ENCODE measurements around the gene SKOR2.

The SKOR2 gene

GRCh38 chr18:47286776-47287410 is 35.4 kb upstream of the SKOR2 start:
- no peak for ATAC-seq
- TF ChIP-seq CSDC2 (CRISPR knock-in tag; IDR thresholded peaks at IDR 0.05), result no peak

- TF ChIP-seq ZFP3 (CRISPR knock-in tag; IDR thresholded peaks at IDR 0.05) (no peak), BACH2 (CRISPR knock-in tag; IDR thresholded peaks at IDR 0.05; ENCODE audit: borderline replicate concordance) (no peak), ARNTL (CRISPR knock-in tag; IDR thresholded peaks at IDR 0.05; ENCODE audit: borderline replicate concordance, low read depth) (no peak), GLIS3 (CRISPR knock-in tag; IDR thresholded peaks at IDR 0.05) (no peak), TOX (CRISPR knock-in tag; IDR thresholded peaks at IDR 0.05; ENCODE audit: borderline replicate concordance) (no peak)
- TF ChIP-seq, protein P1, sequence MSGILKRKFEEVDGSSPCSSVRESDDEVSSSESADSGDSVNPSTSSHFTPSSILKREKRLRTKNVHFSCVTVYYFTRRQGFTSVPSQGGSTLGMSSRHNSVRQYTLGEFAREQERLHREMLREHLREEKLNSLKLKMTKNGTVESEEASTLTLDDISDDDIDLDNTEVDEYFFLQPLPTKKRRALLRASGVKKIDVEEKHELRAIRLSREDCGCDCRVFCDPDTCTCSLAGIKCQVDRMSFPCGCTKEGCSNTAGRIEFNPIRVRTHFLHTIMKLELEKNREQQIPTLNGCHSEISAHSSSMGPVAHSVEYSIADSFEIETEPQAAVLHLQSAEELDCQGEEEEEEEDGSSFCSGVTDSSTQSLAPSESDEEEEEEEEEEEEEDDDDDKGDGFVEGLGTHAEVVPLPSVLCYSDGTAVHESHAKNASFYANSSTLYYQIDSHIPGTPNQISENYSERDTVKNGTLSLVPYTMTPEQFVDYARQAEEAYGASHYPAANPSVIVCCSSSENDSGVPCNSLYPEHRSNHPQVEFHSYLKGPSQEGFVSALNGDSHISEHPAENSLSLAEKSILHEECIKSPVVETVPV (CRISPR knock-in tag; IDR thresholded peaks at IDR 0.05), result no peak
Measured at GRCh38 chr18:47285456-47285855, 34.0 kb upstream of the SKOR2 start.

DNA sequence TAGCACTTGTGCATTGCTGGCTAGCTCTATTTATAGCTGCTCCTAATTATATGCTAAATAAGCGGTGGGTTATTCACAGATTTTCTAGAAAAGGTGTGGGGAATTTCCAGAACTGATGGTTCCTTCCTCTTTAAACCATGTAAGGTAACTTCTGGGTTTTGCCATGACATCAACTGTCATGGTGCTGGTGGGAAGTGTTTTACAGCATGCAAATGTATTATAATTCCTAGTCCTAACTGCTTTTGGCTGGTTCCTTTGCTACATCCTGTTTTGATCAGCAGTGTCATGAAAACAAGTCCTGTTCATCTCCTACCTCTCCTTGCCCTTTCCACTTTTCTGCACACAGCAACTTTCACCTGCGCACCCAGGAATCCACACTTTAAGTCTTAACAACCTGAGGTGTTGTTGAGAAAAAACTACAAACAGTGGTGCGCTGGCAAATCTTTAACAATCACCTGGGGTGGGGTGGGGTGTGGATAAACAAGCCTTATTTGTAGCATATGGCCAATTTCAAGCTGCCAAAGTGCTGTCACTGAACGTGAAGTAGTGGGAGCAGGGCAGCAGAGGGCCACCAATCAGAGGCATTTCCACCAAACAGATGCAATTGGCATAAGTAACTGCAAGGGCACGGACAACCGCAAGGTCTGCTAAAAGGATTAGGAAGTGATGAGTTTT is 33.4 kb upstream of the SKOR2 start:
- ATAC-seq, result no peak
- TF ChIP-seq, protein P1 (CRISPR knock-in tag; IDR thresholded peaks at IDR 0.05), result no peak
- no peak for TF ChIP-seq ZNF70 (CRISPR knock-in tag; IDR thresholded peaks at IDR 0.05)

More at GRCh38 chr18:47285456-47285855, 34.0 kb upstream of the SKOR2 start:
- ATAC-seq, result no peak

GRCh38 chr18:47283476-47283875 is 32.0 kb upstream of the SKOR2 start:
- peak; percentile 81 for ATAC-seq
- TF ChIP-seq ZC3H10 (CRISPR knock-in tag; IDR thresholded peaks at IDR 0.05), result no peak
- TF ChIP-seq, protein P1 (CRISPR knock-in tag; IDR thresholded peaks at IDR 0.05), result no peak
- TF ChIP-seq PATZ1 (CRISPR knock-in tag; IDR thresholded peaks at IDR 0.05; ENCODE audit: borderline replicate concordance), result no peak
- no peak for TF ChIP-seq OSR1 (CRISPR knock-in tag; IDR thresholded peaks at IDR 0.05)
- TF ChIP-seq TCF4 (CRISPR knock-in tag; IDR thresholded peaks at IDR 0.05; ENCODE audit: borderline replicate concordance), result no peak
- no peak for TF ChIP-seq ZNF8 (CRISPR knock-in tag; IDR thresholded peaks at IDR 0.05)
- TF ChIP-seq CREB5 (CRISPR knock-in tag; IDR thresholded peaks at IDR 0.05; ENCODE audit: low read depth), result no peak
- TF ChIP-seq CSDC2 (CRISPR knock-in tag; IDR thresholded peaks at IDR 0.05), result no peak
- TF ChIP-seq ZFP30 (CRISPR knock-in tag; IDR thresholded peaks at IDR 0.05), result no peak

- TF ChIP-seq ZNF8 (CRISPR knock-in tag; IDR thresholded peaks at IDR 0.05), result no peak
- no peak for TF ChIP-seq ZNF565 (CRISPR knock-in tag; conservative IDR thresholded peaks at IDR 0.05; ENCODE audit: low read depth)
- no peak for ATAC-seq
Measured at GRCh38 chr18:47280121-47280520, 28.7 kb upstream of the SKOR2 start.

Data from SK-N-SH treated with all-trans-retinoic acid at 6 μM for 48 hours (cell line).